ENCODE data around the gene STIP1. TPM values are rescaled to one million over a fixed set of nuclear protein-coding genes. Genes with fewer than 3 reads are reported as not detected.
A peak's percentile ranks its signal among the peaks of the same experiment; 100 is the strongest.

Gene STIP1
- total and polyA plus RNA-seq, 9 of the 15 experiments (the other 6 are each of a cell fraction or from before 2014, with no cell fraction given), result 58.1 to 465 (median 346) TPM

DNA sequence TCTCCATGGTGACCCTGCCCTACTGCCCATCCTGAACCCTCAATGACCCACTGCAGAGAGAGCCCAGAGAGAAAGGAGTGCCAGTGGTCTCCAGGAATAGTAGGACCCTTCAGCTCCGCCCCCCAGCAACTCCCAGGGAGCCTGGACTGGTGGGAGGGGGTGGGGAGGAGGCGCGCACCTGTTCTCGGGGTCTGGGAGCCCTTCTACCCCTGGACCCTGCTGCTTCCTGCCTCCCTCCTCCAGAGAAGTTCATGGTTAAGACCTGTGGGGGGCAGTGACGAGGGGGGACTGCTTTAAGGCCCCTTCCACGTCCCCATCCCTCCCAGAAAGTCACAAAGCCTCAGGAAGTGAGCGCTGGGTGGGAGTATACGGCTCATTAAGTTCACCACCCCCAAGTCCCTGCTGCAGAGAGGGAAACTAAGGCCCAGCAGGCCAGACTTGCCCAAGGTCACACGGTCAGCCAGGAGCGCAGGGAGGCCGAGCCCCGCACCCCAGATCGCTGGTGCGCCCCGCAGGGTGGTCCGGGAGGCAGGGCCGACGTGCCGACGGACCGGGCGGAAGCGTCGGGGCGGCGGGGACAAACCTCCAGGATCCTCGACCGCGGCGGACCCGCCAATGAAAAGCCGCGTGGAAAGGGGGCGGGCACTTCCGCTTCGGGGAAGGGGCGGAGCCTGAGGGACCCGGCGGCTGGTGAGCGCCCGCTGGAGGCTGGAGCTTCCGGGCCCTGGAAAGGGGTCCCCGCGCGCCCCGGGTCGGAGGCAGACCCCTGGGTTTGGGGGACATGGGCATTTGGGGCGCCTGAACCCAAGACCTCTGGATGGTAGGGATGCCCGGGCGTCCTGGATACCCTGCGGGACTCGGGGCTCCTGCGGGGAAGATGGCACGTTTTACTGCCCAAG is 39.9 kb downstream of the STIP1 start, which contains the start of the genes NUDT22 and TRPT1 (continued):
- TF ChIP-seq ZBTB40 (IDR thresholded peaks at IDR 0.05) (peak; percentile 88), ZBTB40 (CRISPR knock-in tag; IDR thresholded peaks at IDR 0.05) (no peak), GABPB2 (CRISPR knock-in tag; conservative IDR thresholded peaks at IDR 0.05) (no peak), NFIC (IDR thresholded peaks at IDR 0.05) (0 out of 2 replicates have a peak, but pooled peaks have one; percentile 33), SMARCB1 (IDR thresholded peaks at IDR 0.05; ENCODE audit: insufficient read length, low read depth) (no peak), CTCF (IDR thresholded peaks at IDR 0.05 in 2 of 3, conservative IDR thresholded peaks at IDR 0.05 in 1 of 3; ENCODE audit: insufficient read depth in 2 of 3, low read depth in 1 of 3, low read length in 3 of 3) (peak; percentile 19 to 38 (median 30); a peak in 3 of 6 replicates), POLR2AphosphoS5 (IDR thresholded peaks at IDR 0.05; ENCODE audit: control insufficient read depth, insufficient read depth, low read depth, low read length) (peak; percentile 69), PCBP1 (IDR thresholded peaks at IDR 0.05; ENCODE audit: low read depth, low read length, poor library complexity, severe bottlenecking) (peak; percentile 71), CREB3L1 (IDR thresholded peaks at IDR 0.05; ENCODE audit: borderline replicate concordance, low read depth) (peak; percentile 65; the same call in 1 of the 2 replicates)
- TF ChIP-seq, protein P1, sequence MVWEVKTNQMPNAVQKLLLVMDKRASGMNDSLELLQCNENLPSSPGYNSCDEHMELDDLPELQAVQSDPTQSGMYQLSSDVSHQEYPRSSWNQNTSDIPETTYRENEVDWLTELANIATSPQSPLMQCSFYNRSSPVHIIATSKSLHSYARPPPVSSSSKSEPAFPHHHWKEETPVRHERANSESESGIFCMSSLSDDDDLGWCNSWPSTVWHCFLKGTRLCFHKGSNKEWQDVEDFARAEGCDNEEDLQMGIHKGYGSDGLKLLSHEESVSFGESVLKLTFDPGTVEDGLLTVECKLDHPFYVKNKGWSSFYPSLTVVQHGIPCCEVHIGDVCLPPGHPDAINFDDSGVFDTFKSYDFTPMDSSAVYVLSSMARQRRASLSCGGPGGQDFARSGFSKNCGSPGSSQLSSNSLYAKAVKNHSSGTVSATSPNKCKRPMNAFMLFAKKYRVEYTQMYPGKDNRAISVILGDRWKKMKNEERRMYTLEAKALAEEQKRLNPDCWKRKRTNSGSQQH (CRISPR knock-in tag; IDR thresholded peaks at IDR 0.05), result 0 out of 2 replicates have a peak, but pooled peaks have one; percentile 8
